Sigmoid colon (tissue), 7 donors: Measurements from ENCODE around the gene VPS50. TPM values are rescaled to one million over a fixed set of nuclear protein-coding genes. Genes with fewer than 3 reads are reported as not detected.

Source experiments
- DNase-seq: peaks from one replicate; pipeline ENCODE4 v3.0.0-alpha.2; 2019
- H3K27ac ChIP-seq, 4 donors: fragments of 200-600 bp; sonication (generic); one replicate each; pipeline ENCODE4 v1.5.1; 2016 to 2019; ENCODE audit warnings: mild to moderate bottlenecking in 1 of 4
- H3K27me3 ChIP-seq, 3 donors: fragments of 200-600 bp; sonication (generic); one replicate each; pipeline ENCODE4 v1.5.1; 2019; ENCODE audit warnings: mild to moderate bottlenecking in 1 of 3
- H3K36me3 ChIP-seq, 4 donors: fragments of 200-600 bp; sonication (generic); one replicate each; pipeline ENCODE4 v1.5.1; 2016 to 2019
- H3K4me1 ChIP-seq, 4 donors: fragments of 200-600 bp; sonication (generic); one replicate each; pipeline ENCODE4 v1.5.1; 2017 to 2019
- H3K4me3 ChIP-seq, 4 donors: fragments of 200-600 bp; sonication (generic); one replicate each; pipeline ENCODE4 v1.5.1; 2017 to 2019; ENCODE audit warnings: mild to moderate bottlenecking in 2 of 4, moderate library complexity in 1 of 4
- H3K9me3 ChIP-seq, 4 donors: fragments of 200-600 bp in 3 of 4; sonication (generic) in 3 of 4; one replicate each; pipeline versions ENCODE4 v1.5.1 to v1.6.1; 2013 to 2019
- EP300 ChIP-seq, 4 donors: sonication (generic); formaldehyde crosslinking; IDR thresholded peaks; one replicate each; pipeline ENCODE4 v1.6.1; 2017; ENCODE audit warnings: antibody characterized with exemption in 4 of 4
- POLR2A ChIP-seq, 2 donors: fragments of 450-650 bp; IDR thresholded peaks; one replicate each; pipeline ENCODE4 v1.6.1; 2016; ENCODE audit warnings: antibody characterized with exemption in 2 of 2, mild to moderate bottlenecking in 2 of 2, moderate library complexity in 2 of 2
- POLR2AphosphoS5 ChIP-seq, 4 donors: sonication (generic); formaldehyde crosslinking; IDR thresholded peaks; one replicate each; pipeline ENCODE4 v1.6.1; 2017; ENCODE audit warnings: antibody characterized with exemption in 4 of 4
- WGBS, 2 donors: extraction: QIAGEN DNeasy Blood & Tissue Kit; methylation state at CpG; one replicate each; pipeline ENCODE4 v1.1.7; 2013; 5-methylcytosine and 5-hydroxymethylcytosine counted together
- intact Hi-C: fragments of 100-400 bp; cut with DNase I; formaldehyde crosslinking; loops from one replicate; pipeline ENCODE4 v1.15.1; 2023
- polyA plus RNA-seq, 3 donors: library from polyadenylated mRNA; stranded (reverse); fragments of 200-250 nt; gene quantifications; one replicate each; pipeline ENCODE4 v1.2.3, GENCODE V29; 2013
- total RNA-seq, 4 donors: library from RNA; depleted of rRNA; stranded (reverse); fragments of >200 nt; gene quantifications; one replicate each; pipeline ENCODE4 v1.1.0, GENCODE V29; 2016
- TF ChIP-seq, protein P1 (sequence below), 4 experiments: fragments of 450-650 bp in 3 of 4; fragments of 200-600 bp in 1 of 4; IDR thresholded peaks; one replicate each; pipeline ENCODE4 v1.5.1; 2016 to 2019; ENCODE audit warnings: antibody characterized with exemption in 4 of 4, mild to moderate bottlenecking in 3 of 4, moderate library complexity in 2 of 4
- donor health status: healthy with polysubstance abuse.
- donor health status: Bipolar disorder and iron deficiency.
- donor health status: healthy.

VPS50 gene
- total and polyA plus RNA-seq, 7 donors: 4.8 to 36.4 (median 21.7) TPM

DNA sequence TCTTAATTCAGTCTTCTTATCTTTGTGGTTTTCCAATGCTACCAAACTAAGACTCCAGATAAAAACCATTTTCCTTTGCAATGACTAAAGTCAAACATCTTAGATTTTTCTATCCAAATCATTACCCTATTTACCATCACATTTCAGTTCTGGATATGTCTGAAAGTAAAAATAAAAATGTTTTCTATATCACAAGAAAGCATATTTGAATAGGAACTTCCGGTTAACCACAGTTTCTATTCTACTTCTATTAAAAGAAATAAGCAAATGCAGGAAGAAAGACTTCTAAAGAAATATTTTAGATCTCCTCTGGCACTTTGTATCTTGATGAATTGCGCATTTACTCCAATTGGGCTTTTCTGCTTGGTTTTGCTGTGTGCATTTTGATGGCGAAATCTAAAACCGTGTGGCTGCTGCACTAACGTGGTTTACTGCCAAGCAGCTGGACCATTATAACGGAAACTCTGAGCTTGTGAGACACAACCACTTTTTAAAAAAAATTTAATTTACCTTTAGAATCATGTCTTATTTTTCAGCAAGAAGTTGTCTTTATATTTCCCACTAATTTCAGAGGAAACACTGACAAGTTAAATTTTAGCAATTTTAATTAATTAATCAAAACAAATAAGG lies 146.1 kb downstream of the VPS50 start:
- no peak for TF ChIP-seq POLR2A (IDR thresholded peaks at IDR 0.05)
- no peak for TF ChIP-seq EP300 (IDR thresholded peaks at IDR 0.05)
- TF ChIP-seq, protein P1, sequence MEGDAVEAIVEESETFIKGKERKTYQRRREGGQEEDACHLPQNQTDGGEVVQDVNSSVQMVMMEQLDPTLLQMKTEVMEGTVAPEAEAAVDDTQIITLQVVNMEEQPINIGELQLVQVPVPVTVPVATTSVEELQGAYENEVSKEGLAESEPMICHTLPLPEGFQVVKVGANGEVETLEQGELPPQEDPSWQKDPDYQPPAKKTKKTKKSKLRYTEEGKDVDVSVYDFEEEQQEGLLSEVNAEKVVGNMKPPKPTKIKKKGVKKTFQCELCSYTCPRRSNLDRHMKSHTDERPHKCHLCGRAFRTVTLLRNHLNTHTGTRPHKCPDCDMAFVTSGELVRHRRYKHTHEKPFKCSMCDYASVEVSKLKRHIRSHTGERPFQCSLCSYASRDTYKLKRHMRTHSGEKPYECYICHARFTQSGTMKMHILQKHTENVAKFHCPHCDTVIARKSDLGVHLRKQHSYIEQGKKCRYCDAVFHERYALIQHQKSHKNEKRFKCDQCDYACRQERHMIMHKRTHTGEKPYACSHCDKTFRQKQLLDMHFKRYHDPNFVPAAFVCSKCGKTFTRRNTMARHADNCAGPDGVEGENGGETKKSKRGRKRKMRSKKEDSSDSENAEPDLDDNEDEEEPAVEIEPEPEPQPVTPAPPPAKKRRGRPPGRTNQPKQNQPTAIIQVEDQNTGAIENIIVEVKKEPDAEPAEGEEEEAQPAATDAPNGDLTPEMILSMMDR (IDR thresholded peaks at IDR 0.05): no peak
- no peak for TF ChIP-seq POLR2AphosphoS5 (IDR thresholded peaks at IDR 0.05)
- no peaks in the 10 kb centered on the region for H3K4me1 ChIP-seq
- no peak overlapping the region for H3K4me3 ChIP-seq
- H3K9me3 ChIP-seq: no peaks in the 10 kb centered on the region
- no peak for DNase-seq
- intact Hi-C loops: no loop called here
- no peaks in the 10 kb centered on the region for H3K27me3 ChIP-seq
- WGBS, 2 donors: 71 to 80% methylated on average over 6 of the region's 6 CpGs
- no peak overlapping the region for H3K27ac ChIP-seq
- H3K36me3 ChIP-seq: no peaks in the 10 kb centered on the region

DNA sequence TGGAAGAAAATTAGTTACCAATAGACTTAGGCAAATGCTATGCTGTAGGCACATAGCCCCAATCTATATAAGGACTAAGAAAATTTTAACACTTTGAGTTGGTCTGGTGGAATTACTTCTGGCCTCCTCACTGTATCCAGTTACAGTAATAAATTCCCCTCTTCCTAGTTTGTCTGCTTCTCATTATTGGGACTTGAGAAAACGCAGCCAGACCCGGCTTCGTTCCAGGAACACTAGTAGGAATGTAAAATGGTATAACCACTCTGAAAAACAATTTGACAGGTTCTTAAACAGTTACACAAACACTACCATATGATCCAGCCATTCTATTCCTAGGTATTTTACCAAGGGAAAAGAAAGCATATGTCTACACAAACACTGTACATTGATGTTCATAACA lies 150.2 kb downstream of the VPS50 start:
- TF ChIP-seq POLR2AphosphoS5 (IDR thresholded peaks at IDR 0.05) (peak in 2 of 4 donors; percentile 41 to 66), POLR2A (IDR thresholded peaks at IDR 0.05) (no peak)
- no peaks in the 10 kb centered on the region for H3K4me1 ChIP-seq
- no peaks in the 10 kb centered on the region for H3K9me3 ChIP-seq
- 88 to 89% methylated on average over 3 of the region's 3 CpGs for WGBS, 2 donors
- no peaks in the 10 kb centered on the region for H3K27me3 ChIP-seq
- intact Hi-C loops: no loop called here
- H3K27ac ChIP-seq: peak overlapping the region in 2 of 4 donors; percentile 16 to 52
- no peak for DNase-seq
- H3K4me3 ChIP-seq: no peak overlapping the region
- no peaks in the 10 kb centered on the region for H3K36me3 ChIP-seq

DNA sequence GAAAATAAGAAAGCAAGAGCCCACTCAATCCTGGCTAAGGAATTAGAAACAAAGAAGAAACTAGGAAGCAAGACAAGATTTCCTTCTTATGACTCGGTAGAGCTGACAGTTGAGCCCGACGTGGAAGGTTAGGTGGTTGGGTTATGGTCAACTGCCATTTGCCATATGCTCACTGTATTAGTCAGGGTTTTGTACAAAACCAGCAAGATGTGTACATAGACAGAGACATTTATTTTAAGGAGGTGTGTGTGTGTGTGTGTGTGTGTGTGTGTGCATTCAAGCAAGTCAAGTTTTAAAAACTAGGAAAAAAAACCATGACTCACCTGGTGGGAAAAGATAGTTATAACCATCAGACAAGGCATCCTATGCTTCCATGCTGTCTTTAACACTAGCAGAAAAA lies 158.5 kb downstream of the VPS50 start:
- no peak for DNase-seq
- TF ChIP-seq POLR2A (IDR thresholded peaks at IDR 0.05) (no peak), EP300 (IDR thresholded peaks at IDR 0.05) (no peak), POLR2AphosphoS5 (IDR thresholded peaks at IDR 0.05) (no peak)
- TF ChIP-seq, protein P1 (IDR thresholded peaks at IDR 0.05): no peak
- intact Hi-C loops: no loop called here
- WGBS, 2 donors: 91% methylated on average over 3 of the region's 3 CpGs
- Histone ChIP-seq H3K4me1 (no peaks in the 10 kb centered on the region), H3K27ac (no peak overlapping the region), H3K36me3 (no peaks in the 10 kb centered on the region), H3K4me3 (no peak overlapping the region), H3K9me3 (no peaks in the 10 kb centered on the region), H3K27me3 (no peaks in the 10 kb centered on the region)

GRCh38 chr7:93392984-93393383 lies 160.8 kb downstream of the VPS50 start:
- Histone ChIP-seq H3K4me3 (no peak overlapping the region), H3K9me3 (no peaks in the 10 kb centered on the region), H3K27me3 (no peaks in the 10 kb centered on the region), H3K27ac (no peak overlapping the region), H3K4me1 (no peaks in the 10 kb centered on the region), H3K36me3 (no peaks in the 10 kb centered on the region)
- intact Hi-C loops: no loop called here
- DNase-seq: no peak
- TF ChIP-seq POLR2AphosphoS5 (IDR thresholded peaks at IDR 0.05): no peak
- WGBS, 2 donors: 87 to 91% methylated on average over 1 of the region's 1 CpG

DNA sequence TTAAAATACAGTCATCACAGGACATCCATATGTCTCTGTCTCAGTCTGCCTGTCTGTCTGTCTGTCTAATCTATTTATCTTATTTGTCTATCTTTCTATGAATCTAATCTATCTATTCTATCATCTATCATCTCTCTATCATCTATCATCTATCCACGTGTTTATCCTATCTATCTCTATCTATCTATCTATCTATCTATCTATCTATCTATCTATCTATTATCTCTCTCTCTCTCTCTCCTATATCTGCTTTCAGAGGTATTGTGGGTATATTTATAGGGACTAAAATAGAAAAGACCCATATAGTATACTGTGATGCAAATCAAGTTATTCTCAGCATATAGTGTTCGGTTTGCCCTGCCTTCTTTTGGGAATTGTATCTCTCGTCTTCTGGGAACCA lies 167.5 kb downstream of the VPS50 start:
- TF ChIP-seq, protein P1 (IDR thresholded peaks at IDR 0.05): no peak
- TF ChIP-seq EP300 (IDR thresholded peaks at IDR 0.05): no peak
- no peak for TF ChIP-seq POLR2AphosphoS5 (IDR thresholded peaks at IDR 0.05)
- no peak for TF ChIP-seq POLR2A (IDR thresholded peaks at IDR 0.05)
- Histone ChIP-seq H3K4me3 (no peak overlapping the region), H3K9me3 (no peaks in the 10 kb centered on the region), H3K27ac (no peak overlapping the region), H3K4me1 (no peaks in the 10 kb centered on the region), H3K27me3 (no peaks in the 10 kb centered on the region), H3K36me3 (no peaks in the 10 kb centered on the region)
- DNase-seq: no peak
- intact Hi-C loops: no loop called here
- 84% methylated on average over 3 of the region's 3 CpGs for WGBS, 2 donors

GRCh38 chr7:93402944-93403343 lies 170.8 kb downstream of the VPS50 start:
- WGBS, 2 donors: 78 to 86% methylated on average over 5 of the region's 5 CpGs
- Histone ChIP-seq H3K36me3 (no peaks in the 10 kb centered on the region), H3K27me3 (no peaks in the 10 kb centered on the region), H3K4me3 (no peak overlapping the region), H3K27ac (no peak overlapping the region), H3K4me1 (no peaks in the 10 kb centered on the region), H3K9me3 (no peaks in the 10 kb centered on the region)
- TF ChIP-seq POLR2AphosphoS5 (IDR thresholded peaks at IDR 0.05): no peak
- TF ChIP-seq POLR2A (IDR thresholded peaks at IDR 0.05): no peak
- TF ChIP-seq, protein P1 (IDR thresholded peaks at IDR 0.05): no peak
- TF ChIP-seq EP300 (IDR thresholded peaks at IDR 0.05): no peak
- DNase-seq: no peak
- intact Hi-C loops: no loop called here
